ENCODE data around the gene MEIOB. TPM values are rescaled to one million over a fixed set of nuclear protein-coding genes. Genes with fewer than 3 reads are reported as not detected.

The MEIOB gene
- total RNA-seq, 1 donor from 2014 or later, result 3.7 TPM

- H2AFZ ChIP-seq (replicated peaks), result no peak within 1 kb of the TSS
- Mint-ChIP-seq H3K9me3 (peaks cover 3% of the 10 kb centered on the region), H3K36me3 (peaks cover 6% of the 10 kb centered on the region), H3K27me3 (ENCODE audit: insufficient read depth, low read depth) (no peaks in the 10 kb centered on the region), H3K4me1 (no peaks in the 10 kb centered on the region), H3K4me3 (no peak within 1 kb of the TSS), H3K27ac (no peak within 1 kb of the TSS)
- TF ChIP-seq CTCF (IDR thresholded peaks at IDR 0.05), result no peak
- TF ChIP-seq EZH2phosphoT487 (IDR thresholded peaks at IDR 0.05), result no peak
- no peak for TF ChIP-seq EZH2 (IDR thresholded peaks at IDR 0.05)
- no peaks in the 10 kb centered on the region for H3K27me3 ChIP-seq
- no peak within 1 kb of the TSS for H3K4me2 ChIP-seq
- no peaks in the 10 kb centered on the region for H3K79me2 ChIP-seq (ENCODE audit: low read depth)
- H3K36me3 ChIP-seq, result no peaks in the 10 kb centered on the region
- no peaks in the 10 kb centered on the region for H3F3A ChIP-seq (ENCODE audit: low read depth)
- no peaks in the 10 kb centered on the region for H3K9me3 ChIP-seq (ENCODE audit: low read depth)
- no peak for DNase-seq (ENCODE audit: low spot score)
- H3K4me3 ChIP-seq, result no peak within 1 kb of the TSS
- no peak within 1 kb of the TSS for H3K27ac ChIP-seq
- H3K4me1 ChIP-seq, result no peaks in the 10 kb centered on the region
- no peak within 1 kb of the TSS for H3K9ac ChIP-seq
- no peaks in the 10 kb centered on the region for H4K20me1 ChIP-seq (ENCODE audit: low read depth)
Observed at GRCh38 chr16:1793578-1794220, 78.3 kb downstream of the MEIOB start, which contains the start of gene IGFALS. IGFALS (minus strand) TSS chr16:1793705; CDS start chr16:1793652, 53 bp downstream.

- no peak overlapping the region for H3K27ac Mint-ChIP-seq
- Histone ChIP-seq H3K4me2 (no peak overlapping the region), H3K27ac (no peak overlapping the region), H3K9me3 (ENCODE audit: low read depth) (no peaks in the 10 kb centered on the region), H3K36me3 (no peaks in the 10 kb centered on the region), H3K9ac (no peak overlapping the region), H3K4me1 (no peaks in the 10 kb centered on the region), H3K4me3 (no peak overlapping the region), H4K20me1 (ENCODE audit: low read depth) (no peaks in the 10 kb centered on the region), H2AFZ (replicated peaks) (no peak overlapping the region), H3K79me2 (ENCODE audit: low read depth) (no peaks in the 10 kb centered on the region), H3F3A (ENCODE audit: low read depth) (no peaks in the 10 kb centered on the region), H3K27me3 (no peaks in the 10 kb centered on the region)
- H3K4me3 Mint-ChIP-seq, result no peak overlapping the region
- H3K36me3 Mint-ChIP-seq, result peaks cover 6% of the 10 kb centered on the region
- H3K4me1 Mint-ChIP-seq, result no peaks in the 10 kb centered on the region
- TF ChIP-seq EZH2 (IDR thresholded peaks at IDR 0.05) (no peak), CTCF (IDR thresholded peaks at IDR 0.05) (no peak), EZH2phosphoT487 (IDR thresholded peaks at IDR 0.05) (no peak)
- no peak for DNase-seq (ENCODE audit: low spot score)
- H3K9me3 Mint-ChIP-seq, result peaks cover 3% of the 10 kb centered on the region
- no peaks in the 10 kb centered on the region for H3K27me3 Mint-ChIP-seq (ENCODE audit: insufficient read depth, low read depth)
Observed at GRCh38 chr16:1792836-1793577, 79.0 kb downstream of the MEIOB start.

- Mint-ChIP-seq H3K4me3 (no peak overlapping the region), H3K36me3 (peaks cover 5% of the 10 kb centered on the region), H3K27me3 (ENCODE audit: insufficient read depth, low read depth) (no peaks in the 10 kb centered on the region), H3K9me3 (peaks cover 1% of the 10 kb centered on the region), H3K4me1 (no peaks in the 10 kb centered on the region), H3K27ac (no peak overlapping the region)
- Histone ChIP-seq H3K4me3 (no peak overlapping the region), H3K36me3 (no peaks in the 10 kb centered on the region), H3K9me3 (ENCODE audit: low read depth) (no peaks in the 10 kb centered on the region), H3K4me2 (no peak overlapping the region), H3K27me3 (no peaks in the 10 kb centered on the region), H3K4me1 (no peaks in the 10 kb centered on the region), H4K20me1 (ENCODE audit: low read depth) (no peaks in the 10 kb centered on the region), H3F3A (ENCODE audit: low read depth) (no peaks in the 10 kb centered on the region), H3K79me2 (ENCODE audit: low read depth) (no peaks in the 10 kb centered on the region), H2AFZ (replicated peaks) (no peak overlapping the region), H3K9ac (no peak overlapping the region), H3K27ac (no peak overlapping the region)
- no peak for TF ChIP-seq CTCF (IDR thresholded peaks at IDR 0.05)
- TF ChIP-seq EZH2phosphoT487 (IDR thresholded peaks at IDR 0.05), result no peak
- no peak for TF ChIP-seq EZH2 (IDR thresholded peaks at IDR 0.05)
- DNase-seq (ENCODE audit: low spot score), result no peak
Observed at GRCh38 chr16:1791943-1792812, 79.8 kb downstream of the MEIOB start.
